NT2/D1 (cell line): ENCODE data around the gene LRRC3.

Experiments
- YY1 ChIP-seq: IDR thresholded peaks from 2 replicates; pipeline ENCODE4 v1.6.1; 2011; ENCODE audit not compliant: insufficient read length, insufficient read depth
- ZNF274 ChIP-seq: IDR thresholded peaks from 2 replicates; pipeline ENCODE4 v1.6.1; 2011; ENCODE audit warnings: mild to moderate bottlenecking, low read depth, low read length

GRCh38 chr21:44415073-44416025 is 40.0 kb upstream of the LRRC3 start:
- no peak for TF ChIP-seq YY1
- TF ChIP-seq ZNF274: no peak
